GM18507 (cell line): Measurements from ENCODE around the gene ABLIM1.

Experiments used
- DNase-seq: peaks from one replicate; pipeline ENCODE4 v3.0.0; 2011; ENCODE audit warnings: low read depth; ENCODE audit not compliant: insufficient read length; ENCODE audit errors: extremely low spot score
- FAIRE-seq: peaks from 2 replicates; lab custom pipeline; 2011; peaks lifted over from hg19 to GRCh38; lab: Jason Lieb, UNC

The ABLIM1 gene

DNA sequence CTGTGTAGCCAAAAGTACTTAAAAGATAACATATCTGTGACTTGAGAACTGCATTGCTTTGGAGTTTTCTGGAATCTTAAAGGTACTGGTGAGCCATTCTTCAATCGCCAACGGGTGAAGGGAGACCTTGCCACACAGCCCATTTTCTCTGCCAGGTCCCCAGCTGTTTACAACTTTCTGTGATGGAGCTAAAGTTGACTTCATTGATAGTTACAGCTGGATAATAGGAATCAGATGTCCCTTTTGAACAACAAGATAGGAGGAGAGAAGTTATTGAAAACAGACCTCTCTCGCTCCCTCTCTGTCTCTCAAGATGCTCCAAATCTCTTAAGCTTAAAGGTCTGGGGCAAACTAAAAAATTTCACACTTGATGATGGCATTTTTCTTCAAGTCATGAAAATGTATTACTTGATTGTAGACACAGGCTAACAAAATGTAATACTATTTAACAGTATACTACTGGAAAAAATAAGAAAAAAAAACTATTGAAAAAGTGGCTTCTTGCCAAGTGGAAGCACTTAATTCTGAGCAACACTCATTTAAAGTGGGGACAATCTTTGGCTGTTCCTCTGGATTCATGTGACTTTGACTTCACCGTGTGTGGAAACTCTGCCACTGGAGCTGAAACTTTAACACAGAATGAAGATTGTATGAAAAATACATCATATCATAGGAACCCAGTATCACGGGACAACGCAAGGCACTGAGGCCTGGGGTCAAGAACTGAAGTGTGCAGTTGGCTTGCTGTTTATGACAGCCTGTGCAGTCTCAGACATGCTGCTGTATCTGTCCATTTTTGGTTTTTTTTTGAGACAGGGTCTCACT, 175.4 kb downstream of the ABLIM1 start:
- FAIRE-seq (no peak), DNase-seq (no peak)

DNA sequence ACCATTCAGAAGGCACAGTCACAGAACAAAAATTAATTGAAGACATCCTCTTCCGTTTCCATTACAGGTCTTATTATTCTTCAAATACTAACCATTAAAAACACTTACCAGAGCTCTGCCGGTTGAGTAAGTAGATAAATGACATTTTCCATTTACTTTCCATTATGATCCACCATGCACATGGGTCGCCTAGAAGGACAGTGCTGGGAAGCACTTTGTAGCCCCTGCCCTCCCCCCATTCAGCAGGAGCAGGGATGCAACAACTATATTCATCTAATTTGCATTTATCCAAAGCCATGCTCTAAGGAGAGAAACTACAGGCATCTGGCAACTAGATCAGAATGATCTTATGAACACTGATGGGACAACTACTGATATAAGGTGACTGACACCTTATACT, 177.0 kb downstream of the ABLIM1 start:
- FAIRE-seq (no peak), DNase-seq (no peak)

DNA sequence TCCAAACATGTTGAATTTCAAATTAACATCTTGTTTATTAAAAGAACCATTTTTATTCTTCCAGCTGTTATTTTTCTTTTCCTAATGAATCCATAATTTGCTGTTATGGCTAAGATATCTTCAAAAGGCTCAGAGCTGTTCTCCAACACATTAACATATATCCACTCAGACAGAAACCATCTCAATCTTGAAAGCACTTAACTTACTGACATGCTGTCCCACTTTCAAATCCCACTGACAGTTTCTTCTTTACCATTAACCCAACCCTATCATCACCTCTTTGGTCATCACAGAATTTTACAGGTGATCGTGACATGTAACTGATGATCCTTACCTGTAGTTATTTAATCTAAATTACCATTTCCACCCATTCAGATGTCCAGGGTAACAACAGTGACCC, 178.2 kb downstream of the ABLIM1 start:
- FAIRE-seq (no peak), DNase-seq (no peak)

DNA sequence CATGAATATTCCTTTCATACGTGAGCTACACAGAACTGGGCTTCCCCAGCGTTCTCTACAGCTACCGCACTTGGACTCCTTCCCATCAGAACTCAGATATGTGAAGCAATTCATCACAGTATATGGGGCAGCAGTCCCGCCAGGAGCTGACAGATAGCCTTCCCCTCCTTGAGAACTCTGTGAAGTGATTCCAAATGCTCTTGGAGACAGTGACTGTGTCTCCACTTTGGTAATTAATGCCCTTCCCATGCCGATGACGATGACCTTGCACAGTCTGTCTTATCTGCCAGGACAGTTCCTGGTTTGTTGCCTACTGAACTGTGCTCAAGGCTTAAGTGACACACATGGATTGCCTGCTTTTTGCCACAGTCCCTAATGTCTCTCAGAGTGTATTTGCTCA, 178.8 kb downstream of the ABLIM1 start:
- DNase-seq: no peak
- no peak for FAIRE-seq

- FAIRE-seq (no peak), DNase-seq (no peak)
Observed at GRCh38 chr10:114478281-114478680, 179.8 kb downstream of the ABLIM1 start.

DNA sequence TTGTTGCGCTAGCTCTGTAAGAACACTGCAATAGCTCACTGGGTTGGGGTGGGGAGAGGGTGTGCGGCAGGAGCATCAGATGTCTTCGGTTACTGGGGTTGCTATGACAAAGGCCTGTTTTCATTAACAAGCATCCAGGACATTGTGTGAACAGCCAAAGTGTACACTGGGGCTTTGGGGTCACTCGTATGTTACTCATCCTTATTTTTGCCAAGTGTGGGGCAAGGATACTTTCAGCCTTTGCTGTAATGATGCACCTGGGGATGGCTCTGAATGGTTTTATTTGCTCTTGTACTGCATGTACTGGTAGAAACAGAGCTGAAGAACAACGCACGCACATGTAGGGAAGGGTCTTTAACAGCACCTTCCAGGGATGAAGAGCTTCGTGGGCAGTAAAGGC, 180.8 kb downstream of the ABLIM1 start:
- FAIRE-seq: no peak
- DNase-seq: no peak

DNA sequence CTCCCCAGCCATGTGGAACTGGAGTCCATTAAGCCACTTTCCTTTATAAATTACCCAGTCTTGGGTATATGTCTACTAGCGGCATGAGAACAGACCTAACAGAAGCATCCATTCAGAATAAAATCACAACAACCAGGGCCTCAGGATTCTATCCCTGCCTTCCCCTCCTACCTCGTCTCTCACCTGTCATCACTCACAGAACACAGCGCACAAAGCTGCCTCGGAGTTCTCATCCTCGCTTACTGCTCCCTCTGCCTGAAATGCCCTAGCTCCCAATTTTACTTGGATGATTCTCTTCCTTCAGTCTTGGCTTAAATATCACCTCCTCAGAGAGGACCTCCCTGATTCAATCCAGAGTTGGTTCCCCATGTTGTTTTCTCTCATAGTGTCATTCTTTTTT, 183.1 kb downstream of the ABLIM1 start:
- FAIRE-seq (no peak), DNase-seq (no peak)

DNA sequence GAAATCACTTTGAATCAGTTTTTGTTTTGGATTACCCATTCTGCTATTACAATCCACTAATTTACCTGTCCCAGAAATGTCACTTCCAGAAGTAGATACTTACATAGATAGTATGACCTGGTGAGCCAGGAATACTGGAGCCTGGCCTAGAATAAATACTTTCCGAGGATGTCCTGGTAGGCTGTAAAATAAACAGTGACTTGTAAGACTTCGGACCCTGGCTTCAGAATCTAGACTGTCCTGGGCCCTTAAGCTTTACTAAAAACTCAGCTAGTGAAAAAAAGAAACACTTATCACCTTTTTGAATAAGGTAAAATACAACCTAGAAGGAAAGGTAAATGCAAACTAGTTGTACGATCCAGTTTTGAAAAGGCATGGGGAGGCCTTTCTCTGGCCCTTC, 184.3 kb downstream of the ABLIM1 start:
- FAIRE-seq (no peak), DNase-seq (no peak)

DNA sequence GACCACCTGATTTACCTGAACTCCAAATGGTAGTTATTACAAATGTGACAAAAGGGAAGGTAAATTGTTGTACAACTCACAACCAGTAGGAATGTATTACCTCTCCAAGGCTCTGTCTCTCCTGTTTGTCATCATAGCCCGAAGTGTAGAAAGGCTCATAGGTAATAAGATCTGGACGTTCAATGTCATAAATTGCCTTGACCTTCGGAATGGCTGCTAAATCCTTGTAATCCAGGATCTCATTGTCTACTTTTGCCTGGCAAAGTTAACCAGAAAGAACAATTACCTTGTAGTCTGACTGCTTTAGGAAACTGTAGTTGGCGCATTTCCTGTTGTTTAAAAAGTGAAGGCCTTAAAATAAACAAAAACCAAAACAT, 185.2 kb downstream of the ABLIM1 start:
- FAIRE-seq (no peak), DNase-seq (no peak)

- DNase-seq: no peak
- FAIRE-seq: no peak
Observed at GRCh38 chr10:114471906-114472876, 185.9 kb downstream of the ABLIM1 start.

GRCh38 chr10:114470956-114471905, 186.8 kb downstream of the ABLIM1 start:
- DNase-seq (peak; percentile 44), FAIRE-seq (peak; percentile 86)

DNA sequence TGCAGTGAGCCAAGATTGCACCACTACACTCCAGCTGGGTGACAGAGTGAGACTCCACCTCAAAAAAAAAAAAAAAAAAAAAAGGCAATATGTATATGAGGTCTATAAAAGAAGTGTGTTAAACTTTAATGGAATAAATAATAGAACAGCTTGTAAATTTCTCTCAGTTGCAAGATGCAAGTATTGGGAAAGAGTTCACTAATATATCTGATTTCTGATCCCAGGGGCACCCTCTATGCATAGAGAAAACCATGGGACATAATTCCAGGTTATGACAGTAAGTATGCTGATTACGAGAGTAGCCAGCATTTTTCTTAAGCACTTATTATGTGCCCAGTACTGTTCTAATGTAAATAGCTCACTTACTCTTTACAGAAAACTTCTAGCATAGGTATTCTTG, 187.7 kb downstream of the ABLIM1 start:
- FAIRE-seq: no peak
- DNase-seq: no peak

- peak; percentile 24 for FAIRE-seq
- no peak for DNase-seq
Observed at GRCh38 chr10:114458955-114459354, 199.1 kb downstream of the ABLIM1 start.

DNA sequence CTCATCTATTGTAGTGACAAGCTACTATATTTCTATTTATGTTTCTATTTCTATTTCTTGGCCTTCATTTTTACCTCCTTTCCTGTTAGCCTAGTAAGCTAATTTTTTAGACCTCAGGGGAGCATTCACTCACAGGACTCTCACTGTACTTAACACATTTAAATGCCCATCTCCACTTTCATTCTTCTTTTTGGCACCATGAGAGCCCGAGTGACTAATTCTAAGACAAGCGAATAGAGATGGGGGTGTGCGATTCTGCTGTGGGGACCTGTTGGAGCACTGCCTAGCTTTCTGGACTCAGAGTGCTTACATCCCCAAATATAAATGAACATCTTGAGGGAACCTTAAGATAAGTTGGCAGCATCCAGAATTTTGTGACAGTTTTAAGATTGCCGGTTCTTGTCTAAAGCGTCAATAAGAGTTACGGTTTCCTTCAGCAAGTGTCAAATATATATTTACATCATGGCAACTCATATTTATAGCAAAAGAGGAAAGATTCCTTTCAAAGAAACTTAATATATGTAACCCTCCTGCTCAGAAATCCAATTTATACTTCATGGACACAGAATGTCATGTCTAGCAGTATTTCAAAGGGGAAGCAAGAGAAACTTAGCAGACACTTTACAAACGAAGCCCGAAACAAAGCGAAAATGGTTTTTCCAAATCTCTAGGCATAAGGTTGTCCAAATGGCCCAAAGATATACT, 199.7 kb downstream of the ABLIM1 start:
- FAIRE-seq (no peak), DNase-seq (no peak)

- no peak for DNase-seq
- FAIRE-seq: no peak
Observed at GRCh38 chr10:114453576-114453975, 204.5 kb downstream of the ABLIM1 start.

DNA sequence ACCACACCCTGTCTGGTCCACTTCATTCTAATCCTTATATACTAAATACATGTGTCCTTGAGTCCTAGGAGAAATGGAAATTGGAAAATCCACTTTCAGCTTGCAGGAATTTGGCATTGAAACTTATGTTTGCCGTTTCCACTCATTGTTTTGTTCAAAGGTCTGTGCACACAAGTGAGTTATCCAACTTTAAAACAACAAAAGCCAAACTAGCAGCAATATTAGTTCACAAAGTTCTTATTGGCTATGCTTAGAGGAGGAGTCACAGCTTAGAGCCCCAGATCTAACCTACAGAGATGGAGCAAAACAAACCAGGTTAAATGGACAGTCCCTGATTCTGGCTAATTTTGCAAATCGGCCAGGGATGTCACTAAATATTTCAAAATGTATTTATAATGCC, 209.2 kb downstream of the ABLIM1 start:
- DNase-seq: no peak
- FAIRE-seq: no peak

- FAIRE-seq: no peak
Observed at GRCh38 chr10:114445332-114445731, 212.7 kb downstream of the ABLIM1 start.

GRCh38 chr10:114444819-114445218, 213.3 kb downstream of the ABLIM1 start:
- FAIRE-seq: no peak

More at GRCh38 chr10:114445332-114445731, 212.7 kb downstream of the ABLIM1 start:
- DNase-seq: no peak

DNA sequence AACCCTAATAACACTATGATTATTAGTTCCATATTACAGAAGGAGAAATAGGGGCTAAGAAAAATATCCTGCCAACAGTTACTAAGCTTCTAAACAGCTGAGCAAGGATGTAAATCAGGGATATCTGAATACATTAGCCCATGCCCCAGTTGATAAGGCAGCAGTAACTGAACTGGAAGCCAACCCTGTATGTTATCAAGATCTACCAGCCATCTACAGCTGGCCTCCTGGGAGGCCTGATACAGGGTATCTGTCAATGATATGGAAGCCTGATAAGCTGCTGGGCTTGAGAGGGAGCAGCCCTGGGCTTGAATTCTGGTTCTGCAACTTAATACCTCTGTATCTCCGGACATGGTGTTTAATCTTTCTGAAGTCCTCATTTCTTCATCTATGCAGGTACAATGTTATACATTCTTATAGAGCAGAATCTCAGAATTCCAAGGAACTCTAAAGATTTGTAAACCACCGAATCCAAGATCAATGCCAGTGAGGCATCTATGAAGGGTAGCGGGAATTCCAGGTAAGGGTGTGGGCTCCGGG, 215.9 kb downstream of the ABLIM1 start:
- FAIRE-seq (no peak), DNase-seq (no peak)

More at GRCh38 chr10:114444819-114445218, 213.3 kb downstream of the ABLIM1 start:
- DNase-seq: no peak
